ENCODE measurements around the gene IRF1. TPM values are rescaled to one million over a fixed set of nuclear protein-coding genes. Genes with fewer than 3 reads are reported as not detected.

Gene IRF1
- polyA plus RNA-seq, 3 donors, result 125 to 363 (median 129) TPM

DNA sequence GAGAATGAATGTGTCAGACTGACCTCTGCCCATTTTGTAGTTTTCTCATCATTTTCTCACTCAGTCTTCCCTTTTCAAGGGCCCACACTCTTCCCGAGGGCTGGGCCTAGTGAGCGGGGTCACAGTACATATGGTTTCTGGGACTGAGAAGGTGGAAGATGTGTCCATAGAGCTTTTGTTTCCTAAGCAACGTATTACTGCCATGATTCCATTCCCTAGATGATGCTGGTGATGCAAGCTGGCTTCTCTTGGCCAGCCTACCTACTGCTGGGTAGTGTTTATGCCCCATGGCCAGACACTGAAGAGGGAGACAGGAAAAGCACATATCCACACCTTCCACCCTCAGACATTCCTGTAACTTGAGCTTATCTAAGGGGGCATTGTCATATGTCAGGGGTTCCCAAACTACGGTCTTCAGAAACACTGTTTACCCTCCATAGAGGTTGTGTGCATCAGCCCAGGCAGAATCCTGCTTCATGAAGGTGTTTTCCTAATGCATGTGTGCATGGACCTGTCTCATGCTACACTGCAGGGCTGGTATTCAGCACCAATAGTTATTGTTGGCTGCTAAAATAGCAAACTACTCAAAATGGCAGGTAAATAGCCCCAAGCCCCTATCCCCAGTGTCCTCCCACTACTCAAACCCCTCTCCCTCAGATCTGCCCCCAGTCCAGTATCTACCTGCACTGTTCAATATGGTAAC is 9.5 kb downstream of the IRF1 start:
- Histone ChIP-seq H3K79me2 (ENCODE audit: insufficient read depth, low read length) (peaks cover 28% of the 10 kb centered on the region), H3K9me3 (replicated peaks in 1 of 2; ENCODE audit: control insufficient read depth in 1 of 2, insufficient read depth in 1 of 2, low read length in 2 of 2) (no peaks in the 10 kb centered on the region), H3K27me3 (ENCODE audit: control insufficient read depth in 2 of 2, insufficient read depth in 2 of 2, low read length in 2 of 2) (no peaks in the 10 kb centered on the region), H3K4me3 (replicated peaks in 1 of 3; ENCODE audit: low read depth in 2 of 3, low read length in 3 of 3) (no peak overlapping the region), H4K20me1 (ENCODE audit: insufficient read depth, low read length) (peaks cover 85% of the 10 kb centered on the region), H3K4me1 (ENCODE audit: control insufficient read depth in 1 of 2, insufficient read depth in 2 of 2, low read length in 2 of 2) (peaks cover 32 to 59% of the 10 kb centered on the region in 2 donors), H3K27ac (ENCODE audit: low read depth in 1 of 2, low read length in 2 of 2) (peak overlapping the region in 1 of 2 donors; percentile 46), H3K36me3 (replicated peaks in 1 of 2; ENCODE audit: control insufficient read depth in 1 of 2, insufficient read depth in 2 of 2, low read length in 2 of 2) (peaks cover 40 to 51% of the 10 kb centered on the region in 2 donors), H2AFZ (ENCODE audit: insufficient read depth, low read depth, low read length, poor library complexity, severe bottlenecking) (no peak overlapping the region), H3K4me2 (replicated peaks; ENCODE audit: extremely low read depth, low read length, poor library complexity, severe bottlenecking) (no peak overlapping the region), H3K9ac (ENCODE audit: insufficient read depth, low read length, poor library complexity, severe bottlenecking) (no peak overlapping the region)
- peaks cover 71% of the 10 kb centered on the region for H3K4me1 Mint-ChIP-seq
- intact Hi-C loops (cut with micrococcal nuclease), result no loop called here
- 60% methylated on average over 1 of the region's 4 CpGs for WGBS (ENCODE audit: insufficient coverage)
- no peak overlapping the region for H3K4me3 Mint-ChIP-seq
- H3K27ac Mint-ChIP-seq, result peak overlapping the region; percentile 1 to 81 (median 66)
- TF ChIP-seq, protein P1, sequence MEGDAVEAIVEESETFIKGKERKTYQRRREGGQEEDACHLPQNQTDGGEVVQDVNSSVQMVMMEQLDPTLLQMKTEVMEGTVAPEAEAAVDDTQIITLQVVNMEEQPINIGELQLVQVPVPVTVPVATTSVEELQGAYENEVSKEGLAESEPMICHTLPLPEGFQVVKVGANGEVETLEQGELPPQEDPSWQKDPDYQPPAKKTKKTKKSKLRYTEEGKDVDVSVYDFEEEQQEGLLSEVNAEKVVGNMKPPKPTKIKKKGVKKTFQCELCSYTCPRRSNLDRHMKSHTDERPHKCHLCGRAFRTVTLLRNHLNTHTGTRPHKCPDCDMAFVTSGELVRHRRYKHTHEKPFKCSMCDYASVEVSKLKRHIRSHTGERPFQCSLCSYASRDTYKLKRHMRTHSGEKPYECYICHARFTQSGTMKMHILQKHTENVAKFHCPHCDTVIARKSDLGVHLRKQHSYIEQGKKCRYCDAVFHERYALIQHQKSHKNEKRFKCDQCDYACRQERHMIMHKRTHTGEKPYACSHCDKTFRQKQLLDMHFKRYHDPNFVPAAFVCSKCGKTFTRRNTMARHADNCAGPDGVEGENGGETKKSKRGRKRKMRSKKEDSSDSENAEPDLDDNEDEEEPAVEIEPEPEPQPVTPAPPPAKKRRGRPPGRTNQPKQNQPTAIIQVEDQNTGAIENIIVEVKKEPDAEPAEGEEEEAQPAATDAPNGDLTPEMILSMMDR (IDR thresholded peaks at IDR 0.05), result no peak
- H3K27me3 Mint-ChIP-seq (ENCODE audit: low read depth in 3 of 3), result peaks cover 0 to 4% (median 0%) of the 10 kb centered on the region in 3 donors
- no peak for DNase-seq
- H3K36me3 Mint-ChIP-seq, result peaks cover 55 to 75% of the 10 kb centered on the region in 2 donors
- no peaks in the 10 kb centered on the region for H3K9me3 Mint-ChIP-seq

DNA sequence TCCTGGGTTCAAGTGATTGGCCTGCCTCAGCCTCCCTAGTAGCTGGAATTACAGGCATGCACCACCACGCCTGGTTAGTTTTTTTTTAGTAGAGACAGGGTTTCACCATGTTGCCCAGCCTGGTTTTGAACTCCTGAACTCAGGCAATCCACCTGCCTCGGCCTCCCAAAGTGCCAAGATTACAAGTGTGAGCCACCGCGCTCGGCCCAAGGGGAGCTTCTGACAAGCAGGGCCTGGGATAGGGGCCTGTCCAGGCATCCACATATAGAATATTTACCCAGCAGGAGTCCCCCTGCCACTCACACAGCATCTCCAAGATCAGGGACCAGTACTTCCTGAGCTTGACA is 10.1 kb downstream of the IRF1 start:
- Histone ChIP-seq H4K20me1 (ENCODE audit: insufficient read depth, low read length) (peaks cover 79% of the 10 kb centered on the region), H3K27me3 (ENCODE audit: control insufficient read depth in 2 of 2, insufficient read depth in 2 of 2, low read length in 2 of 2) (no peaks in the 10 kb centered on the region), H3K9me3 (replicated peaks in 1 of 2; ENCODE audit: control insufficient read depth in 1 of 2, insufficient read depth in 1 of 2, low read length in 2 of 2) (no peaks in the 10 kb centered on the region), H3K27ac (ENCODE audit: low read depth in 1 of 2, low read length in 2 of 2) (peak overlapping the region in 1 of 2 donors; percentile 46), H2AFZ (ENCODE audit: insufficient read depth, low read depth, low read length, poor library complexity, severe bottlenecking) (no peak overlapping the region), H3K4me3 (replicated peaks in 1 of 3; ENCODE audit: low read depth in 2 of 3, low read length in 3 of 3) (no peak overlapping the region), H3K4me1 (ENCODE audit: control insufficient read depth in 1 of 2, insufficient read depth in 2 of 2, low read length in 2 of 2) (peaks cover 27 to 53% of the 10 kb centered on the region in 2 donors), H3K36me3 (replicated peaks in 1 of 2; ENCODE audit: control insufficient read depth in 1 of 2, insufficient read depth in 2 of 2, low read length in 2 of 2) (peaks cover 35 to 46% of the 10 kb centered on the region in 2 donors), H3K79me2 (ENCODE audit: insufficient read depth, low read length) (peaks cover 23% of the 10 kb centered on the region), H3K4me2 (replicated peaks; ENCODE audit: extremely low read depth, low read length, poor library complexity, severe bottlenecking) (no peak overlapping the region), H3K9ac (ENCODE audit: insufficient read depth, low read length, poor library complexity, severe bottlenecking) (no peak overlapping the region)
- TF ChIP-seq, protein P1 (IDR thresholded peaks at IDR 0.05), result no peak
- intact Hi-C loops (cut with micrococcal nuclease), result no loop called here
- H3K36me3 Mint-ChIP-seq, result peaks cover 53 to 72% of the 10 kb centered on the region in 2 donors
- DNase-seq, result no peak
- WGBS (ENCODE audit: insufficient coverage), result 95% methylated on average over 4 of the region's 5 CpGs
- H3K4me1 Mint-ChIP-seq, result peaks cover 68% of the 10 kb centered on the region
- H3K9me3 Mint-ChIP-seq, result no peaks in the 10 kb centered on the region
- H3K4me3 Mint-ChIP-seq, result no peak overlapping the region
- H3K27me3 Mint-ChIP-seq (ENCODE audit: low read depth in 3 of 3), result peaks cover 0 to 4% (median 0%) of the 10 kb centered on the region in 3 donors
- H3K27ac Mint-ChIP-seq, result peak overlapping the region in 6 of 7 donors; percentile 64 to 82 (median 74)
